ENCODE results near the gene GMCL2. TPM values are rescaled to one million over a fixed set of nuclear protein-coding genes. Genes with fewer than 3 reads are reported as not detected.
"Not testable (repeated sequence)": the region's sequence is repeated elsewhere in the genome, so short reads cannot be mapped to it uniquely, and the experiment has no call there.

GMCL2 gene
- total and polyA plus RNA-seq, 11 donors, result not detected

- DNase-seq, result no peak
- TF ChIP-seq CTCF (IDR thresholded peaks at IDR 0.05), result no peak
- TF ChIP-seq POLR2A (IDR thresholded peaks at IDR 0.05), result no peak
- Histone ChIP-seq H3K27me3 (peaks cover 0 to 5% (median 0%) of the 10 kb centered on the region in 9 donors), H3K36me3 (no peaks in the 10 kb centered on the region), H3K9me3 (no peaks in the 10 kb centered on the region), H3K4me1 (peaks cover 0 to 15% (median 0%) of the 10 kb centered on the region in 12 donors), H3K27ac (no peak overlapping the region), H3K4me3 (no peak overlapping the region)
- WGBS, 4 donors, result 79 to 83% (median 81%) methylated on average over 11 of the region's 11 CpGs
- intact Hi-C loops (cut with DNase I), result loop anchor here in 1 of 10 donors (5.0 kb wide), 1 partner anchor 41 kb away; no protein-coding TSS in a partner anchor
- no peak for ATAC-seq
Observed at GRCh38 chr5:178198706-178199105, 11.5 kb upstream of the GMCL2 start.

- H3K27ac ChIP-seq, H3K9me3 ChIP-seq, H3K4me3 ChIP-seq, ATAC-seq, DNase-seq, H3K36me3 ChIP-seq: not testable (repeated sequence)
- 69 to 87% (median 83%) methylated on average over 10 to 11 of the region's 11 CpGs for WGBS, 4 donors
- H3K27me3 ChIP-seq, result peaks cover 0 to 11% (median 0%) of the 10 kb centered on the region in 9 donors
- intact Hi-C loops (cut with DNase I), result loop anchor here in 1 of 10 donors (5.0 kb wide), 1 partner anchor 41 kb away; no protein-coding TSS in a partner anchor
- H3K4me1 ChIP-seq, result peaks cover 0 to 14% (median 0%) of the 10 kb centered on the region in 12 donors
Observed at GRCh38 chr5:178198151-178198550, 11.0 kb upstream of the GMCL2 start.

- Histone ChIP-seq H3K9me3 (no peaks in the 10 kb centered on the region), H3K4me3 (no peak overlapping the region), H3K4me1 (peaks cover 0 to 13% (median 0%) of the 10 kb centered on the region in 12 donors), H3K36me3 (no peaks in the 10 kb centered on the region), H3K27ac (no peak overlapping the region), H3K27me3 (peaks cover 0 to 15% (median 0%) of the 10 kb centered on the region in 9 donors)
- ATAC-seq (peak in 3 of 4 donors; percentile 32 to 56 (median 41)), DNase-seq (no peak)
- 80 to 84% (median 82%) methylated on average over 8 of the region's 8 CpGs for WGBS, 4 donors
- TF ChIP-seq POLR2A (IDR thresholded peaks at IDR 0.05) (no peak), CTCF (IDR thresholded peaks at IDR 0.05) (peak in 11 of 12 donors; percentile 13 to 44 (median 29))
- intact Hi-C loops (cut with DNase I), result loop anchor here in 1 of 10 donors (5.0 kb wide), 1 partner anchor 40 kb away; no protein-coding TSS in a partner anchor
Observed at GRCh38 chr5:178196986-178197385, 9.8 kb upstream of the GMCL2 start.

GRCh38 chr5:178196281-178196812, 9.2 kb upstream of the GMCL2 start:
- Histone ChIP-seq H3K27me3 (peaks cover 0 to 15% (median 0%) of the 10 kb centered on the region in 9 donors), H3K36me3 (no peaks in the 10 kb centered on the region), H3K27ac (no peak overlapping the region), H3K4me1 (peaks cover 0 to 8% (median 0%) of the 10 kb centered on the region in 12 donors), H3K4me3 (no peak overlapping the region), H3K9me3 (no peaks in the 10 kb centered on the region)
- intact Hi-C loops (cut with DNase I), result loop anchor here in 1 of 10 donors (5.0 kb wide), 1 partner anchor 39 kb away; no protein-coding TSS in a partner anchor
- DNase-seq (no peak), ATAC-seq (no peak)
- WGBS, 4 donors, result 78 to 82% (median 79%) methylated on average over 7 of the region's 7 CpGs
- TF ChIP-seq POLR2A (IDR thresholded peaks at IDR 0.05) (no peak), CTCF (IDR thresholded peaks at IDR 0.05) (no peak)
